PC-9 (cell line): ENCODE results near the gene ULK3.

Experiments
- CTCF ChIP-seq: fragments of 200-600 bp; sonication (generic); conservative IDR thresholded peaks from 2 replicates; pipeline ENCODE4 v1.6.1; 2017; ENCODE audit warnings: mixed run types, antibody characterized with exemption, mild to moderate bottlenecking, moderate library complexity
- EZH2 ChIP-seq: fragments of 200-600 bp; sonication (generic); IDR thresholded peaks from 2 replicates; pipeline ENCODE4 v1.8.0; 2017; ENCODE audit warnings: antibody characterized with exemption, low read depth

GRCh38 chr15:74869372-74869725 lies 26.4 kb upstream of the ULK3 start:
- no peak for TF ChIP-seq CTCF
- no peak for TF ChIP-seq EZH2
